Endothelial cell of umbilical vein (primary cell): ENCODE data around the gene SLC49A4. TPM values are rescaled to one million over a fixed set of nuclear protein-coding genes. Genes with fewer than 3 reads are reported as not detected.

Experiments
- BruUV-seq: library from RNA; stranded (reverse); fragments of 400-500 nt; replicated peaks from 2 replicates; lab custom pipeline; 2021; lab: Mats Ljungman, UMichigan
- CTCF ChIA-PET: fragments of 300-600, 350-600 bp; sonication (Branson Sonifier 250); formaldehyde crosslinking; loops from one replicate; lab custom pipeline; 2021; ENCODE audit warnings: antibody characterized with exemption, inconsistent platforms; lab: Charles Lee
- POLR2A ChIA-PET: fragments of 300-600, 350-600 bp; sonication (Branson Sonifier 250); formaldehyde crosslinking; loops from one replicate; lab custom pipeline; 2021; ENCODE audit warnings: antibody characterized with exemption, inconsistent platforms; lab: Charles Lee
- DNase-seq: peaks from one replicate; pipeline ENCODE4 v3.0.0-alpha.2; 2011; ENCODE audit warnings: low read depth, low spot score
- FAIRE-seq: peaks from 2 replicates; lab custom pipeline; 2011; peaks lifted over from hg19 to GRCh38; lab: Jason Lieb, UNC
- H2AFZ ChIP-seq: 2 replicates; pipeline ENCODE4 v1.6.0; 2012; ENCODE audit warnings: low read depth, low read length, control low read depth, inconsistent platforms
- H3K27ac ChIP-seq: 2 replicates; pipeline ENCODE4 v1.5.1; 2011; ENCODE audit warnings: low read depth, mild to moderate bottlenecking, control low read depth, low read length, moderate library complexity; ENCODE audit not compliant: insufficient read depth
- H3K27me3 ChIP-seq, 2 experiments: 2 replicates each; pipeline versions ENCODE4 v1.6.0 to v1.6.1; 2011; ENCODE audit warnings: low read length in 2 of 2, mixed read lengths in 1 of 2; ENCODE audit not compliant: control insufficient read depth in 2 of 2, insufficient read depth in 2 of 2
- H3K36me3 ChIP-seq, 2 experiments: 2 replicates in 1 of 2; 3 replicates in 1 of 2; pipeline ENCODE4 v1.5.1; 2011; ENCODE audit warnings: low read length in 2 of 2, mild to moderate bottlenecking in 1 of 2, moderate library complexity in 1 of 2; ENCODE audit not compliant: control insufficient read depth in 2 of 2, insufficient read depth in 2 of 2; ENCODE audit errors: extremely low read depth in 1 of 2
- H3K4me1 ChIP-seq: 3 replicates; pipeline ENCODE4 v1.5.1; 2011; ENCODE audit warnings: mild to moderate bottlenecking, low read length; ENCODE audit not compliant: control insufficient read depth, insufficient read depth; ENCODE audit errors: extremely low read depth
- H3K4me2 ChIP-seq: 2 replicates; pipeline ENCODE4 v1.6.1; 2011; ENCODE audit warnings: low read length, control low read depth, mixed read lengths; ENCODE audit not compliant: insufficient read depth
- H3K4me3 ChIP-seq, 3 experiments: fragments of 200-600 bp in 1 of 3; sonication (generic), shearing (Covaris generic) in 1 of 3; replicated peaks in 1 of 3; 2 replicates each; pipeline ENCODE4 v1.5.1; 2011 to 2016; ENCODE audit warnings: control low read depth in 3 of 3, low read length in 3 of 3, mild to moderate bottlenecking in 2 of 3, inconsistent platforms in 1 of 3, low read depth in 1 of 3, moderate library complexity in 1 of 3; ENCODE audit not compliant: insufficient read depth in 1 of 3
- H3K79me2 ChIP-seq: 2 replicates; pipeline ENCODE4 v1.6.0; 2012; ENCODE audit warnings: low read length, inconsistent platforms; ENCODE audit not compliant: control insufficient read depth, insufficient read depth
- H3K9ac ChIP-seq: replicated peaks from 2 replicates; pipeline ENCODE3; 2011; ENCODE audit warnings: low read length, control low read depth; ENCODE audit not compliant: insufficient read depth; ENCODE audit errors: extremely low read depth
- H3K9me1 ChIP-seq: replicated peaks from 3 replicates; pipeline ENCODE4 v1.6.0; 2011; ENCODE audit warnings: mild to moderate bottlenecking, low read length; ENCODE audit not compliant: control insufficient read depth, insufficient read depth; ENCODE audit errors: extremely low read depth
- H3K9me3 ChIP-seq: replicated peaks from 2 replicates; pipeline ENCODE4 v1.5.1; 2012; ENCODE audit warnings: low read length, inconsistent platforms; ENCODE audit not compliant: control insufficient read depth, insufficient read depth
- H4K20me1 ChIP-seq: replicated peaks from 2 replicates; pipeline ENCODE3; 2011; ENCODE audit warnings: mild to moderate bottlenecking, low read length; ENCODE audit not compliant: control insufficient read depth, insufficient read depth; ENCODE audit errors: extremely low read depth
- EZH2 ChIP-seq: IDR thresholded peaks from 2 replicates; pipeline ENCODE4 v1.6.1; 2012; ENCODE audit warnings: borderline replicate concordance, low read depth, mild to moderate bottlenecking, moderate library complexity, low read length, inconsistent platforms; ENCODE audit not compliant: severe bottlenecking
- FOS ChIP-seq: IDR thresholded peaks from 2 replicates; pipeline ENCODE4 v1.6.1; 2011; ENCODE audit warnings: mild to moderate bottlenecking, low read length, moderate library complexity, borderline replicate concordance; ENCODE audit not compliant: insufficient read depth
- GATA2 ChIP-seq: IDR thresholded peaks from 2 replicates; pipeline ENCODE4 v1.7.0; 2011; ENCODE audit warnings: low read depth, mild to moderate bottlenecking, moderate library complexity, mixed read lengths, low read length; ENCODE audit not compliant: insufficient read length, insufficient read depth
- JUN ChIP-seq: IDR thresholded peaks from 2 replicates; pipeline ENCODE4 v1.6.1; 2011; ENCODE audit warnings: borderline replicate concordance, low read depth; ENCODE audit not compliant: insufficient read length, insufficient read depth
- MYC ChIP-seq: IDR thresholded peaks from one replicate; pipeline ENCODE4 v1.6.1; 2011; ENCODE audit warnings: mild to moderate bottlenecking, low read depth, low read length
- POLR2A ChIP-seq: IDR thresholded peaks from 2 replicates; pipeline ENCODE4 v1.6.1; 2012; ENCODE audit warnings: low read depth, mild to moderate bottlenecking, control low read depth, low read length
- POLR2AphosphoS5 ChIP-seq: IDR thresholded peaks from 2 replicates; pipeline ENCODE4 v1.6.1; 2012; ENCODE audit warnings: low read depth, mild to moderate bottlenecking, control low read depth, low read length, moderate library complexity; ENCODE audit not compliant: insufficient read depth
- dilution Hi-C: fragments of 300-500 bp; cut with MboI; formaldehyde crosslinking; loops from one replicate; pipeline ENCODE4 v1.15.0; 2019; ENCODE audit warnings: low sequenced_read_pairs; ENCODE audit not compliant: extremely low pct_ligation_motif_present
- intact Hi-C: fragments of 100-400 bp; cut with micrococcal nuclease; formaldehyde crosslinking; loops from one replicate; pipeline ENCODE4 v1.10.0; 2022
- polyA plus RNA-seq, 4 experiments: library from polyadenylated mRNA; depleted of rRNA in 3 of 4; stranded (reverse) in 3 of 4; unstranded in 1 of 4; fragments of >200 nt; gene quantifications; 2 replicates each; pipeline versions ENCODE4 v1.2.1 to v1.2.3, GENCODE V29; 2011 to 2012; ENCODE audit warnings: missing spikeins in 1 of 4
- total RNA-seq: library from RNA; stranded (reverse); gene quantifications from 2 replicates; pipeline ENCODE4 v1.2.3, GENCODE V29; 2021
- TF ChIP-seq, protein P1 (sequence below), 2 donors: IDR thresholded peaks; 1 replicate in 1 of 2; 2 replicates in 1 of 2; pipeline ENCODE4 v1.5.1; 2011; ENCODE audit warnings: low read length in 2 of 2, mild to moderate bottlenecking in 2 of 2, moderate library complexity in 2 of 2, control low read depth in 1 of 2, inconsistent platforms in 1 of 2, low read depth in 1 of 2; ENCODE audit not compliant: insufficient read depth in 1 of 2; ENCODE audit errors: extremely low read depth in 1 of 2
- TF ChIP-seq, protein P2 (sequence below): IDR thresholded peaks from 2 replicates; pipeline ENCODE4 v1.6.1; 2011; ENCODE audit not compliant: insufficient read depth, insufficient read length

The SLC49A4 gene
- total and polyA plus RNA-seq, 2 donors (not counting 3 experiments of a cell fraction or from before 2014, with no cell fraction given), result 10.9 to 11.6 TPM

DNA sequence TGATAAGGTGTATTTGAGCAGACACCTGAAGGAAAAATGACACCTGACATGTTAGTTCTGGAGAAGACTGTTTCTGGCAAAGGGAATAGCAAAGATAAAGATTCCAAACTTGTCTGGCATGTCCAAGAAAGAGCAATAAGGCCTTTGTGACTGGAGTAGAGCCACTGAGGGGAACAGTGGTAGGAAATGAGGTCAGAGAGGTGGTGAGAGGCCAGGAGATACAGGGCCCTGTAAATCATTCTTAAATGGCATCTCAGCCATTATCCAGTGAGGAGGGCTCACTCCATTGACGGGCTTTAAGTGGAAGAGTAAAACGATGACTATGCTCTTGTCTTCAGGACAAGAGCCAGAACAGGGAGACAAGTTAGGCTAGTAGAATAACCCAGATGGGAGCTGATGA, 4.5 kb downstream of the SLC49A4 start:
- Histone ChIP-seq H3K4me2 (no peak overlapping the region), H3K4me3 (no peak overlapping the region), H2AFZ (no peak overlapping the region), H3K79me2 (no peaks in the 10 kb centered on the region), H3K9me3 (no peaks in the 10 kb centered on the region), H3K36me3 (no peaks in the 10 kb centered on the region), H3K27me3 (no peaks in the 10 kb centered on the region), H4K20me1 (no peaks in the 10 kb centered on the region), H3K9ac (no peak overlapping the region), H3K27ac (no peak overlapping the region), H3K9me1 (no peaks in the 10 kb centered on the region), H3K4me1 (peaks cover 11% of the 10 kb centered on the region)
- intact Hi-C loops (loop anchor here (10.0 kb wide), 1 partner anchor 285 kb away; no protein-coding TSS in a partner anchor), dilution Hi-C loops (no loop called here)
- BruUV-seq, result no TSS peak
- FAIRE-seq, result no peak
- ChIA-PET POLR2A (no interaction called here), CTCF (no interaction called here)
- DNase-seq, result no peak
- TF ChIP-seq EZH2 (no peak), GATA2 (no peak), JUN (no peak), FOS (no peak), MYC (no peak), POLR2A (no peak), POLR2AphosphoS5 (no peak)
- TF ChIP-seq, protein P1, sequence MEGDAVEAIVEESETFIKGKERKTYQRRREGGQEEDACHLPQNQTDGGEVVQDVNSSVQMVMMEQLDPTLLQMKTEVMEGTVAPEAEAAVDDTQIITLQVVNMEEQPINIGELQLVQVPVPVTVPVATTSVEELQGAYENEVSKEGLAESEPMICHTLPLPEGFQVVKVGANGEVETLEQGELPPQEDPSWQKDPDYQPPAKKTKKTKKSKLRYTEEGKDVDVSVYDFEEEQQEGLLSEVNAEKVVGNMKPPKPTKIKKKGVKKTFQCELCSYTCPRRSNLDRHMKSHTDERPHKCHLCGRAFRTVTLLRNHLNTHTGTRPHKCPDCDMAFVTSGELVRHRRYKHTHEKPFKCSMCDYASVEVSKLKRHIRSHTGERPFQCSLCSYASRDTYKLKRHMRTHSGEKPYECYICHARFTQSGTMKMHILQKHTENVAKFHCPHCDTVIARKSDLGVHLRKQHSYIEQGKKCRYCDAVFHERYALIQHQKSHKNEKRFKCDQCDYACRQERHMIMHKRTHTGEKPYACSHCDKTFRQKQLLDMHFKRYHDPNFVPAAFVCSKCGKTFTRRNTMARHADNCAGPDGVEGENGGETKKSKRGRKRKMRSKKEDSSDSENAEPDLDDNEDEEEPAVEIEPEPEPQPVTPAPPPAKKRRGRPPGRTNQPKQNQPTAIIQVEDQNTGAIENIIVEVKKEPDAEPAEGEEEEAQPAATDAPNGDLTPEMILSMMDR (IDR thresholded peaks at IDR 0.05; ENCODE audit: extremely low read depth in 1 of 2, insufficient read depth in 1 of 2, low read depth in 1 of 2, low read length in 2 of 2), result no peak
- TF ChIP-seq, protein P2, sequence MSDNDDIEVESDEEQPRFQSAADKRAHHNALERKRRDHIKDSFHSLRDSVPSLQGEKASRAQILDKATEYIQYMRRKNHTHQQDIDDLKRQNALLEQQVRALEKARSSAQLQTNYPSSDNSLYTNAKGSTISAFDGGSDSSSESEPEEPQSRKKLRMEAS, result no peak
